Myometrial cell (primary cell): ENCODE measurements around the gene TTC9B. TPM values are rescaled to one million over a fixed set of nuclear protein-coding genes. Genes with fewer than 3 reads are reported as not detected.

Experiments
- total RNA-seq: library from RNA; depleted of rRNA; stranded (reverse); fragments of >200 nt; gene quantifications from 2 replicates; pipeline ENCODE4 v1.2.3, GENCODE V29; 2015

Gene TTC9B
- not detected in 2 replicates for total RNA-seq

DNA sequence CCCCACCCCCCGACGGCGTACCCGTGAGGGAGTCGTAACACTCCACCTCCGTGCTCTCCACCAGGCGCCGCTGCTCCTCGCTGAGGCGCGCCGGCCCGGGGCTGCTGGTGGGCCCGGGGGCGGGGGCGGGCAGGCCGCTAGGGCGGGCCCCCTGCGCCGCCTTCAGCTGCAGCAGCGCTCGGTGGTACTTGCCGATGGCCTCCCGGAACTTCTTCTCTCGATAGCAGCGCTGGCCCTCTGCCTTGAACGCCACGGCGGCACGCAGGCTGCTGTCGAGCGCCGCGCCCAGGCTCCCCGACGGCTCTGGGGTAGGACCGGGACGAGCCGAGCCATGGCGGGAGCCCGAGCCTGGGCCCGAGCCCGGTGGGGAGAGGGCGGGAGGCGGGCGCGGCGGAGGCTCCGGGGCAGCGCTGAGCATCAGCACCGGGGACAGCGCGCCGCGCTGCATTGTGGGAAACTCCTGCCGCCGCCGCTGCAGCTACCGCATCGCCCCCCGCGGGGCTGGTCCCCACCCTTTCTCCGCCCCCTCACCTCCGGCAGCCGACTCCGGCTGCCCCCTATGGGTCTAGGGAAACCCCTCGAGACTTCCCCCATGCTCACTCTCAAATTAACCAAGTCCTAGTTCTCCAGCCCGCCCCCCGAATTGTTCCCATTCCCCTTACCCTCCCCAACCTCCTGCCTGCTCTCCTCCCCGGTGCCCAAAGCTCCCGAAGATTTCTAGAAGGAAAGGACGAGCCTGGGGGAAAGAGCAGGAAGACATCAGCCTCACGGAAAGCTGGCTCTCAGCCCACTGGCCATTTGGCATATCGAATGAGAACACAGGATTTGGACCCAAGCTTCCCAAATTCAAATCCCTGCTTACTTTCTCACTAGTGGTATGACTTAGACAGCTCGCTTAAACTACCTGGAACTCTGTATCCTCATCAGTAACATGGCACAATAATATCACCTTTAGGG, at the start of gene TTC9B:
TSS of gene TTC9B (minus strand) at position 451 of the 957 bp plus-strand sequence. CDS start at position 448, 3 bp downstream.

GRCh38 chr19:40190891-40191835, 27.0 kb downstream of the TTC9B start, which contains the start of gene MAP3K10:
MAP3K10 (plus strand) TSS chr19:40191426; CDS start chr19:40192032, 606 bp downstream.

Other genes with a start within 250 kb of the TTC9B start
- 154 and 171 TPM in 2 replicates for gene PSMC4, start 247.2 kb downstream of the TTC9B start, total RNA-seq
- gene ZNF546, start 221.3 kb downstream of the TTC9B start, total RNA-seq, result 1.4 and 3.9 TPM in 2 replicates
- gene ZNF780B, start 162.2 kb downstream of the TTC9B start, total RNA-seq, result 1.4 and 6.9 TPM in 2 replicates
- 2.3 and 16.0 TPM in 2 replicates for gene ZNF780A, start 127.4 kb downstream of the TTC9B start, total RNA-seq
- gene MAP3K10, start 27.0 kb downstream of the TTC9B start, total RNA-seq, result 6.0 and 10.4 TPM in 2 replicates
- gene CCNP, start 8.3 kb upstream of the TTC9B start, total RNA-seq, result not detected in 2 replicates
- 97.3 and 125 TPM in 2 replicates for gene AKT2, start 67.0 kb upstream of the TTC9B start, total RNA-seq
- 7.3 and 10.1 TPM in 2 replicates for gene C19orf47, start 130.0 kb upstream of the TTC9B start, total RNA-seq
- gene PLD3, start 130.3 kb upstream of the TTC9B start, total RNA-seq, result 400 and 439 TPM in 2 replicates
- gene HIPK4, start 171.8 kb upstream of the TTC9B start, total RNA-seq, result not detected in 2 replicates
- gene PRX, start 195.0 kb upstream of the TTC9B start, total RNA-seq, result 2.5 and 2.9 TPM in 2 replicates
- 23.4 and 33.2 TPM in 2 replicates for gene SERTAD1, start 207.6 kb upstream of the TTC9B start, total RNA-seq
- gene SERTAD3, start 226.0 kb upstream of the TTC9B start, total RNA-seq, result 25.9 and 27.4 TPM in 2 replicates
- gene BLVRB, start 247.4 kb upstream of the TTC9B start, total RNA-seq, result 93.9 and 158 TPM in 2 replicates
- gene SPTBN4, start 248.6 kb upstream of the TTC9B start, total RNA-seq, result 0.18 and 2.6 TPM in 2 replicates